ENCODE results near the gene GARIN5B.

The GARIN5B gene

GRCh38 chr19:55392820-55393761, 30.0 kb upstream of the GARIN5B start:
- no peak for DNase-seq (ENCODE audit: low read depth)
- TF ChIP-seq CTCF (conservative IDR thresholded peaks at IDR 0.05; ENCODE audit: low read length) = no peak
- no peak overlapping the region for H3K4me3 ChIP-seq (ENCODE audit: low read length)

GRCh38 chr19:55391702-55392615, 28.9 kb upstream of the GARIN5B start:
- no peak for TF ChIP-seq CTCF (conservative IDR thresholded peaks at IDR 0.05; ENCODE audit: low read length)
- H3K4me3 ChIP-seq (ENCODE audit: low read length) = no peak overlapping the region
- DNase-seq (ENCODE audit: low read depth) = peak; percentile 44

GRCh38 chr19:55391191-55391670, 28.2 kb upstream of the GARIN5B start:
- no peak for DNase-seq (ENCODE audit: low read depth)
- H3K4me3 ChIP-seq (ENCODE audit: low read length) = no peak overlapping the region
- TF ChIP-seq CTCF (conservative IDR thresholded peaks at IDR 0.05; ENCODE audit: low read length) = no peak

GRCh38 chr19:55390461-55390880, 27.4 kb upstream of the GARIN5B start:
- TF ChIP-seq CTCF (conservative IDR thresholded peaks at IDR 0.05; ENCODE audit: low read length) = no peak
- H3K4me3 ChIP-seq (ENCODE audit: low read length) = no peak overlapping the region
- no peak for DNase-seq (ENCODE audit: low read depth)

- no peak for TF ChIP-seq CTCF (conservative IDR thresholded peaks at IDR 0.05; ENCODE audit: low read length)
- no peak overlapping the region for H3K4me3 ChIP-seq (ENCODE audit: low read length)
- DNase-seq (ENCODE audit: low read depth) = no peak
Measured at GRCh38 chr19:55389386-55390317, 26.6 kb upstream of the GARIN5B start.

GRCh38 chr19:55387736-55388497, 24.9 kb upstream of the GARIN5B start:
- H3K4me3 ChIP-seq (ENCODE audit: low read length) = peak overlapping the region; percentile 98
- DNase-seq (ENCODE audit: low read depth) = no peak
- TF ChIP-seq CTCF (conservative IDR thresholded peaks at IDR 0.05; ENCODE audit: low read length) = no peak

All from AG10803 (cell line).